Measurements from ENCODE around the gene THOC3.
"Not testable (repeated sequence)": the region's sequence is repeated elsewhere in the genome, so short reads cannot be mapped to it uniquely, and the experiment has no call there.

THOC3 gene
- 10.6 to 16.1 (median 12.4) reads per million in 4 experiments for total RNA-seq

GRCh38 chr5:175967471-175968372, at the start of gene THOC3:
Gene THOC3, minus strand, starts transcription at chr5:175968315. Its CDS starts 107 bp downstream, at chr5:175968208.
- not testable (repeated sequence) for DNase-seq

GRCh38 chr5:176017324-176017723, 49.2 kb upstream of the THOC3 start:
- DNase-seq: not testable (repeated sequence)

GRCh38 chr5:176014360-176014759, 46.2 kb upstream of the THOC3 start:
- not testable (repeated sequence) for DNase-seq

GRCh38 chr5:176011088-176011487, 43.0 kb upstream of the THOC3 start:
- DNase-seq: not testable (repeated sequence)

GRCh38 chr5:176010202-176010601, 42.1 kb upstream of the THOC3 start:
- DNase-seq: not testable (repeated sequence)

- not testable (repeated sequence) for DNase-seq
Observed at GRCh38 chr5:176007220-176007619, 39.1 kb upstream of the THOC3 start.

- not testable (repeated sequence) for DNase-seq
Observed at GRCh38 chr5:176006819-176007218, 38.7 kb upstream of the THOC3 start.

- DNase-seq: not testable (repeated sequence)
Observed at GRCh38 chr5:175997979-175998378, 29.9 kb upstream of the THOC3 start.

- DNase-seq: not testable (repeated sequence)
Observed at GRCh38 chr5:175997495-175997894, 29.4 kb upstream of the THOC3 start.

GRCh38 chr5:175996791-175997190, 28.7 kb upstream of the THOC3 start:
- not testable (repeated sequence) for DNase-seq

- DNase-seq: not testable (repeated sequence)
Observed at GRCh38 chr5:175995506-175995905, 27.4 kb upstream of the THOC3 start.

GRCh38 chr5:175979371-175979995, 11.4 kb upstream of the THOC3 start:
- DNase-seq: not testable (repeated sequence)

GRCh38 chr5:175968381-175968780, 266 bp upstream of the THOC3 start:
- DNase-seq: not testable (repeated sequence)

- not testable (repeated sequence) for DNase-seq
Observed at GRCh38 chr5:175962329-175962728, 5.8 kb downstream of the THOC3 start.

GRCh38 chr5:175960228-175960627, 7.9 kb downstream of the THOC3 start:
- DNase-seq: not testable (repeated sequence)

- not testable (repeated sequence) for DNase-seq
Observed at GRCh38 chr5:175958515-175958914, 9.6 kb downstream of the THOC3 start.

GRCh38 chr5:175954107-175954506, 14.0 kb downstream of the THOC3 start:
- not testable (repeated sequence) for DNase-seq

GRCh38 chr5:175952810-175953209, 15.3 kb downstream of the THOC3 start:
- not testable (repeated sequence) for DNase-seq

- DNase-seq: not testable (repeated sequence)
Observed at GRCh38 chr5:175951339-175951969, 16.7 kb downstream of the THOC3 start.

GRCh38 chr5:175948329-175949108, 19.6 kb downstream of the THOC3 start:
- not testable (repeated sequence) for DNase-seq

GRCh38 chr5:175943253-175943652, 24.9 kb downstream of the THOC3 start:
- not testable (repeated sequence) for DNase-seq

- not testable (repeated sequence) for DNase-seq
Observed at GRCh38 chr5:175940632-175941031, 27.5 kb downstream of the THOC3 start.

Data from effector CD8-positive, alpha-beta T cell (primary cell).